Prostate gland (tissue), 2 donors: ENCODE results near the gene MMD2.

Experiments used
- POLR2A ChIP-seq: fragments of 450-650 bp; IDR thresholded peaks from one replicate; pipeline ENCODE4 v1.6.1; 2016; ENCODE audit warnings: antibody characterized with exemption, mild to moderate bottlenecking
- POLR2AphosphoS5 ChIP-seq: sonication (generic); formaldehyde crosslinking; IDR thresholded peaks from one replicate; pipeline ENCODE4 v1.6.1; 2017; ENCODE audit warnings: antibody characterized with exemption
- TF ChIP-seq, protein P1 (sequence below), 4 experiments: fragments of 200-600 bp in 2 of 4; fragments of 450-650 bp in 2 of 4; sonication (generic) in 2 of 4; IDR thresholded peaks; 1 replicate in 3 of 4; 2 replicates in 1 of 4; pipeline ENCODE4 v1.5.1; 2016 to 2019; ENCODE audit warnings: antibody characterized with exemption in 4 of 4, mild to moderate bottlenecking in 2 of 4, moderate library complexity in 2 of 4

DNA sequence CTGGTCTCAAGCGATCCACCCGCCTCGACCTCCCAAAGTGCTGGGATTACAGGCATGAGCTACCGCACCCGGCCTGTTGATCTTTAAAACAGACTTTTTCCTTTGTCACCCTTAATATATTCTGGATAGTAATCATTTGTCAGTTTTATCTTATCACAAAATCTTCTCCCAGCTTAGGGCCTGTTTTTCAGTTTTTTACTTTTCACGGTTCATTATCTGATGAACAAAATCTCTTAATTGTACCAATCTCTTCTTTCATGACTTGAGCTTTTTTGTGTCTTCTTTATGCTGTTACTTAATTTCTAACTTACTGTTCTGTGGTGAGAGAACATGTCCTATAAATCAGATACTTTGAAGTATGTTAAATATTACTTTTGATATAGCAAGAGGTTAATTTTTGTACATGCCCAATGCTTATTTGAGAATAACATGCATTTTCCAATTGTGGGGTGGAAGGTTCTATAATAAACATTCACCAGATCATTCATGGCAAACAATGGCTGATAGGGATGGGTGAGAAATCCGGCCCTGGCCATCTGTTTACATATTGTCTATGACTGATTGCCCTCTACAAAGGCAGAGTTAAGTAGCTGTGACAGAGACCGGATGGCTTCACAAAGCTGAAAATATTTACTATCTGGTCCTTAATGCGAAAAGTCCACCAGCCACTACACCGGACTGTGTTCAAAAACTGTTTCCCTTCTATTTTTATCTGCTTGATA is 102.5 kb downstream of the MMD2 start:
- TF ChIP-seq, protein P1, sequence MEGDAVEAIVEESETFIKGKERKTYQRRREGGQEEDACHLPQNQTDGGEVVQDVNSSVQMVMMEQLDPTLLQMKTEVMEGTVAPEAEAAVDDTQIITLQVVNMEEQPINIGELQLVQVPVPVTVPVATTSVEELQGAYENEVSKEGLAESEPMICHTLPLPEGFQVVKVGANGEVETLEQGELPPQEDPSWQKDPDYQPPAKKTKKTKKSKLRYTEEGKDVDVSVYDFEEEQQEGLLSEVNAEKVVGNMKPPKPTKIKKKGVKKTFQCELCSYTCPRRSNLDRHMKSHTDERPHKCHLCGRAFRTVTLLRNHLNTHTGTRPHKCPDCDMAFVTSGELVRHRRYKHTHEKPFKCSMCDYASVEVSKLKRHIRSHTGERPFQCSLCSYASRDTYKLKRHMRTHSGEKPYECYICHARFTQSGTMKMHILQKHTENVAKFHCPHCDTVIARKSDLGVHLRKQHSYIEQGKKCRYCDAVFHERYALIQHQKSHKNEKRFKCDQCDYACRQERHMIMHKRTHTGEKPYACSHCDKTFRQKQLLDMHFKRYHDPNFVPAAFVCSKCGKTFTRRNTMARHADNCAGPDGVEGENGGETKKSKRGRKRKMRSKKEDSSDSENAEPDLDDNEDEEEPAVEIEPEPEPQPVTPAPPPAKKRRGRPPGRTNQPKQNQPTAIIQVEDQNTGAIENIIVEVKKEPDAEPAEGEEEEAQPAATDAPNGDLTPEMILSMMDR (IDR thresholded peaks at IDR 0.05): no peak
- TF ChIP-seq POLR2A: no peak
- no peak for TF ChIP-seq POLR2AphosphoS5
